Cerebellar nuclear complex (tissue), 1 donor: ENCODE measurements around the gene KDM1A.
A peak's percentile ranks its signal among the peaks of the same experiment; 100 is the strongest.
"Not testable (repeated sequence)": the region's sequence is repeated elsewhere in the genome, so short reads cannot be mapped to it uniquely, and the experiment has no call there.

ENCODE experiments used
- DNase-seq, 2 experiments: peaks; one replicate each; lab custom pipeline; 2025; lab: John Stamatoyannopoulos, UW

Gene KDM1A

DNA sequence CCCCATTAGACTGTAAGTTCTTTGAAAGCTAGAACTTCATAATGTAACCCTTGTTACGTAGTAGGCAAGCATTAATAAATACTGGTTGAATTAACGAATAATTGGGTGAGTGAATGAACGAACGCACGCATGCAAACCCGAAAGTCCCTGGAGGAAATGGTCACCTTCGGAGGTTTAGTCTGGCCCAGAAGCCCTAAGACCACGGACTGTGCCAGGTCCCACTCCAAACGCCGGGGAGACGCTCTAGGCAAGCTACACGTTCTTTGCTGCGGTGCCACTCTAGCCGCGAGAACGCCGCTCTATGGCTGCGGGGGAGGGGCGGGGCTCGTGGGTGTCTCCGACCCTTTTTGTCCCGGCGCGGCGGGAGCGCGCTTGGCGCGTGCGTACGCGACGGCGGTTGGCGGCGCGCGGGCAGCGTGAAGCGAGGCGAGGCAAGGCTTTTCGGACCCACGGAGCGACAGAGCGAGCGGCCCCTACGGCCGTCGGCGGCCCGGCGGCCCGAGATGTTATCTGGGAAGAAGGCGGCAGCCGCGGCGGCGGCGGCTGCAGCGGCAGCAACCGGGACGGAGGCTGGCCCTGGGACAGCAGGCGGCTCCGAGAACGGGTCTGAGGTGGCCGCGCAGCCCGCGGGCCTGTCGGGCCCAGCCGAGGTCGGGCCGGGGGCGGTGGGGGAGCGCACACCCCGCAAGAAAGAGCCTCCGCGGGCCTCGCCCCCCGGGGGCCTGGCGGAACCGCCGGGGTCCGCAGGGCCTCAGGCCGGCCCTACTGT, at the start of gene KDM1A:
Gene KDM1A, plus strand, starts transcription at position 375 of the 769 bp plus-strand sequence. Its CDS starts 129 bp downstream, at position 504.
- DNase-seq = peak; percentile 86 to 90

DNA sequence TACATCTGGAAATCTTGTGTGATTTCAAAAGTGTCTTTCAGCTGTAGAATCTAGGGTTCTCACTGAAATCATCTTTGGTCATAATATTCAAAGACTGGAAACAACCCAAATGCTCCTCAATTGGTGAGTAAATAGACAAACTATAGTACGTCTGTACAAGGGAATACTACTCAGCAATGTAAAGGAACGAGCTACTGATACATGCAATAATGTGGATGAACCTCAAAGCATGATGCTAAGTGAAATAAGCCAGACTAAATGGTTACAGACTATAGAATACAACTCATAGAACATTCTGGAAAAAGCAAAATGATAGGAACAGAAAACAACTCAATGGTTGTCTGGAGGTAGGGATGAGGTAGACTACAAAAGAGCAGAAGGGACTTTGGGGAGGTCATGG, 49.2 kb upstream of the KDM1A start:
- no peak for DNase-seq

DNA sequence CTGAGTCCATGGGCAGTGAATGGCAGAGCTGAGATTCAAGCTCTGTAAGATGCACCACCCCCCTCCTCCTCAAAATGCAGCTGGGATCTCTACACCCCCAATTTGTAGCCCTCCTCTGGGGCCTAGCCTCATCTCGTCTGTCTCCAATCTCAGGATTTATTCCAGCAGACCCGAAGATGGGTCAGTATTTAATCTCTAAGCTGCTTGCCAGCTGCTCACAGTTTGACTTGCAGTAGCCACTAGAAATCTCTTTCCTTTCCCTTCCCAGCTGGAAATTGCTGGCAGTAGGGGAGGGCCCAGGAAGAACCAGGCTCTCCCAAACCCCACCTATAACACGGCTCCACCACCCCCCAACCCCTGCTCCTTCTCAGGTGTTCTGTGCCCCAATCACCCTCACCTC, 48.1 kb upstream of the KDM1A start:
- no peak for DNase-seq

DNA sequence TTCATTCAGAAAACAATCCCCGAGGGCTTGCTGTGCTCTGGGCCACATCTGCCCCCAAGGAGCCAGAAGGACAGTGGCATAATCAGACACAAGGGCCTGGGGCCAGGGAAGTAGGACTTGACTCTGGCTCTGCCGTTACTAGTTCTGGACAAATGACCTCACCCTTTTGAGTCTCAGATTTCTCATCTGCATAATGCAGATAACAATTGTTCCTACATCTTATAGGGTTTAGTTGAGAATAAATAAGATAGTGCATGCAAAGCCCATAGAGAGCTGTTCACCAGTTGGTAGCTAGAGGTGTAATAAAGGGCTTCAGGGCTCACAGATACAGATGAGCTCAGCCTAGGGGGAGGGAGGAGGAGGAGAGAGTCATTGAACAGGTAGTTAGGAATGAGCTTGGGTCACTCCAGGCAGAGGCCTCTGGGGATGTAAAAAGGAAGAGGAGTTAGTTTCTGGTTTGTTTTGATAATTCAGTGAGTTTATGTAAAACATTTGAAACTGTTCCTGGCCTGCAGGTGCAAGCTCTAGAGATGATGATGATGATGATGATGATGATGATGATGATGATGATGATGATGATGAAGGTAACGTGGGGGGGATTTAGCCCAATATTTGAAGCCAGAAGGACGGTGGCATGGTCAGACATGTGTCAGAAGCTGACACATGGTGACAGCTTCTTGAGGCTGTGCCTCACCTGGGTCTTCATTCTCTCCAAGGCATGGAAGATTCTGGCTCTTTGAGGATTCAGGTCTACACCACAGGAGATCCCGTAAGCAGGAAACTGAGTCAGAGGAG, 47.5 kb upstream of the KDM1A start:
- DNase-seq = no peak

DNA sequence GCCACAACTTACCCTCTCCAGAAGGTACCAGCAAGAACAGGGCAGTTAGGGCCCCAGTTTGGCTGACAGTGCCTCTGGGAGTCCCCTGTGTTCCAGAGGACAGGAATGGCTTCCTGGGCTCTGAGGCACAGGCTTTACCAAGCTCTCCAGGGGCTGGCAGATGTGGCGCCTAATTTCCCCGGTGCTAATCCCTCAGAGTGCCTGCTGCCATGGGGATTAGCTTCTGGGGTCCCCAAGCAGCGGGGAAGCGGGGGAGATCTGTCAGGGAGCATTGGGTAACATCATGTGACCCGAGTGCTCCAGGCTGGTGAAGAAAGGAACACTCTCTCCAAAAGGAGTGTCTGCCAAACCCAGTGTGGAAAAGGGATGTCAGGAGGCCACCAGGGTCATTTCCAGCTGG, 46.5 kb upstream of the KDM1A start, which contains the start of gene LACTBL1:
Gene LACTBL1, minus strand, starts transcription at position 107 of the 400 bp plus-strand sequence. CDS start 550 bp downstream, outside the sequence.
- DNase-seq = no peak

DNA sequence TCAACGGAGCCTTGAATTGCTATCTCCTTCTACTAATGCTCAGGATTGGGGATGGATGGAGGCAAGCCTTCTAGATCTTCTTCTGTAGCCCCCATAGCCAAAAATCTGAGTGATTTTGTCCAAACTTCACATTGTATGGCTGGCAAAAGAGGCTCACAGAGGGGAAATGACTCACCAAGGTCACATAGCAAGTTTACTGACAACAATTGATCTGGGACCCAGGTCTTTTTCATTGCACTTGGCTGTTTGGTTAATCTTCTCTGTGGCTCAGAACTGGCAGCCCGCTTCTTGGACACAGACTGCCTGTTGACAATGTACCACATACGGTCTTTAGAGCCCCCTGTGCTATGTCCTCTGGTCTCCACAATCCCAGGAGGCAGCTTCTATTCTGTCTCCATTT, 43.6 kb upstream of the KDM1A start:
- DNase-seq = no peak

DNA sequence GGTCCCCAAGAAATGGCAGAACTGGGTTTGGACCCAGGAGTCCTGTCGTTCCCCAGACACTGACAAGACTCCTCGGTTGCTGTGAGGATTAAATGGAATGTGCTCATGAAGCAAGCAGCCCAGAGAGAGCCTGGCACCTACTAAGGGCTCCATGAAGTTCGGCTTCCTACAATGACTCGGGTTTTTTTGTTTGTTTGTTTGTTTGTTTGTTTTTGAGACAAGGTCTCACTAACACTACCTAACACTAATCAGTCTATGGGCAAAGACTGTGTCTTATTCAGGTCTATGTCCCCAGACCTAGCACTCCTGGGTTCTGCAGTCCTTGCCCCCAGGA, 43.2 kb upstream of the KDM1A start:
- no peak for DNase-seq

DNA sequence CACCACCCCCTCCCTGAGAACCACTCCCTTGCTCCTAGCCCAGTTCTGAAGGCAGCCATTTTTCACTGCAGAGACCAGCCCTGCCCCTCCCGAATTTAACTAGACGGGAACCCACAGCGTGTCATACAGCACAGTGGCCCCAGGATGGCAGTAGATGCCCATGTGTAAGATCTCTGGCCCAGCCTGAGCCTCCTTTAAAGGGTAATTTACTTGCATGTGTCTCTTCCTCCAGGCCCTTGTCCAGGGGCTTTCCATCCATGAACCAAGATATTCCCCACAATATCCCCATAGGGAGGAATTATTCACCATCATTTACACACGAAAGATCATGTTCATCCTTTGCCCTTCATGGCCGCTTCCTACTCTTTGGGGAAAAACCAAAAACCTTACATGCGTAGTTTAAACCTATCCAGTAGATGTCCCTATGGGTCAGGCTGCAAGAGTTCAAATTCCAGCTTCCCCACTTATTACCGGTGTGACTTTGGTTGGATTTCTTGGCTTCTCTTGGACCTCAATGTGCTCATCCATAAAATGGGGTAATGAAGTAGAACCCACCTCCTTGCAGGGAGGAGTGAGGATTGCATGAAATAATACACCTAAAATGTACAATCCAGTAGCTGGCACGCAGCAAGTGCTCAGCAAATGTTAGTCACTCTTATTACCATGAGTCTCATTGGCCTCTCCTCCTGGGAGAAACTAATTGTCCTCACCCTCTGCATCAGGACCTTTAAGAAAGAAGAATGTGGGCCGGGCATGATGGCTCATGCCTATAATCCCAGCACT, 42.6 kb upstream of the KDM1A start:
- DNase-seq = no peak

DNA sequence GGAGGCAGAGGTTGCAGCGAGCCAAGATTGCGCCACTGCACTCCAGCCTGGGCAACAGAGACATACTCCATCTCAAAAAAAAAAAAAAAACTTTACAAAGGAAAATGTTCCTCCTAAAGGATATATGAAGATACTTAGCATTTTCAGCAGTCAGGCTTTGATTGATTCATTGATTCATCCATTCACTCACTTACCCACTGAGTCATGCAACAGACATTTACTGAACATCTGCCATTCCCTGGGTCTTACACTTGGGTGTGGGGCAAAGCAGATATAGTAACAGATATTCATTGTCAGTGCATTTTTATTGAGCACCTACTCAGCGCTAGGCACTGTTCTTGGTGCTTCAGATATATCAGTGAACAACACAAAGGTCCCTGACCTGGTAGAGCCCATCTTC, 41.0 kb upstream of the KDM1A start:
- DNase-seq = no peak

DNA sequence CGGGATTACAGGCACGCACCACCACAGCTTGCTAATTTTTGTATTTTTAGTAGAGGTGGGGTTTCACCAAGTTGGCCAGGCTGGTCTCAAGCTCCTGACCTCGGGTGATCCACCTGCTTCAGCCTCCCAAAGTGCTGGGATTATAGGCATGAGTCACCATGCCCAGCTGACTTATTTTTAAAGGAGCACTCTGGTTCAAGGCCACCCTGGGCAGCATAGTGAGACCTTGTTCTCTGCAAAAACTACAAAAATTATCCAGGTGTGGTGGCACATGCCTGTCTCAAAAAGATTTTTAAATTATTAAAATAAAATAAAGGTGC, 38.8 kb upstream of the KDM1A start:
- DNase-seq = not testable (repeated sequence)

DNA sequence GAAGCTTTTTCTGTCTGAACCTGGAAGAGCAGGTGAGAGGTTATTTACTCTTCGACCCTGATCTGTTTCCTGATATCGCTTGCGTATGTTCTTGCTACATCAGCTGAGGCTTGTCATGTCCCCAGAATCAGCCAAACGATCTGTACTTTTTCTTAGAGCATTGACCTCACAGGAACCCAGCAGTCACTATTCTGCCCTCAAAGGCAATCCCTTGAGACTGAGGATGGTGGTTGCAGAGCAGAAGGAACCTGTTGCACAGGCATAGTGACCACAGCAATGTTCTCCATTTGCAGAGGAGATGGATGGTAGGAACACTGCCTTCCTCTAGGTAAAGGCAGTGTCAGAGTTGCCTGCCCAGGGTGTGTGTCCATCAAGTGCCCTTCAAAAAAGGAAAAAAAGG, 35.3 kb upstream of the KDM1A start:
- no peak for DNase-seq

DNA sequence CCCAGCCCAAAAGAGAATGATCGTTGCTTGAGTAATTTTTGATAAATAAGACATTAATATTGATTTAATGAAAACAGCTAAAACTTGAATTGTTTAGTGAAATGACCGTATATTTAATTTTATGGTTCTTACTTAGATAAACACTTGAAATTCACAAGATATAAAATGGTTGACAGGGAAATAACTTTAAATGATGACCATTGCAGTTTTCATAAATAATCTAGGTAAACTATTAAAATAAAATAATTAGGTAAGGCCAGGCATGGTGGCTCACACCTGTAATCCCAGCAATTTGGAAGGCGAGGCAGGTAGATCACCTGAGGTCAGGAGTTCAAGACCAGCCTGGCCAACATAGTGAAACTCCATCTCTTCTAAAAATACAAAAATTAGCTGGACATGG, 26.9 kb upstream of the KDM1A start:
- DNase-seq = not testable (repeated sequence)

DNA sequence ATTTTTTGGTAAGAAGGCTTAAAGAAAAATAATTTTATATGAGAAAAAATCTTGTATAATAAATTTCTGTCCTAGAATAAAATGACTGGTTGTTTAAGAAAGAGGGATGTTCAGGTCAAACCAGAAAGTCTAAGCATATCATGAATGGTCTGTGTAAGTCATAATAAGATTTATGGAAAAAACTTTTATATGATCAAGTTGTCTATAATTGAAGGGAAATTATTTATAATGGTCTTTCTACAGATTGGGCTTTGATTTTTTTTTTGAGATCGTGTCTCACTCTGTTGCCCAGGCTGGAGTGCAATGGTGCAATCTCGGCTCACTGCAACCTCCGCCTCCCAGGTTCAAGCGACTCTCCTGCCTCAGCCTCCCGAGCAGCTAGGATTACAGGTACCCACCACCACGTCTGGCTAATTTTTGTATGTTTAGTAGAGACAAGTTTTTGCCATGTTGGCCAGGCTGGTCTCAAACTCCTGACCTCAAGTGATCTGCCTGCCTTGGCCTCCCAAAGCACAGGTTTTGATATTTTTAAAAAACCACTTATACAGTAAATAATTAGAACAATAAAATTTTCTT, 26.0 kb upstream of the KDM1A start:
- not testable (repeated sequence) for DNase-seq

DNA sequence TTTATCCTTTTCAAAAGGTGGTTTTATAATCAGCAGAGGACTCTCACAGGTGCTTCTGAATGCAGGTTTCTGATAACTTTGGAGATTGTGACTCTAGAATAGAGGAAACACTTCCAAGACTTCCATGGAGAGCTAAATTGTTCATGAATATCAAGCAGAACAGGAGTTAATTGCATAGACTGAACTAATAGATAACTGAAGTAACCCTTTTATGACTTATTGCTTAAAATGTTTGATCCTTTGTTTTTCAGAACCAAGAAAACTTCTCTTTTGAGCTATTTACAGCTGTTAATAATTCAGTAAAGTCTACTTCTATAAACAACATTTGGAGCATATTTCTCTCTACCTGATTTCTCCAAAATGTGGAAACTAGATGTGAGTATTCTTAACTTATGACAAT, 23.5 kb upstream of the KDM1A start:
- no peak for DNase-seq

DNA sequence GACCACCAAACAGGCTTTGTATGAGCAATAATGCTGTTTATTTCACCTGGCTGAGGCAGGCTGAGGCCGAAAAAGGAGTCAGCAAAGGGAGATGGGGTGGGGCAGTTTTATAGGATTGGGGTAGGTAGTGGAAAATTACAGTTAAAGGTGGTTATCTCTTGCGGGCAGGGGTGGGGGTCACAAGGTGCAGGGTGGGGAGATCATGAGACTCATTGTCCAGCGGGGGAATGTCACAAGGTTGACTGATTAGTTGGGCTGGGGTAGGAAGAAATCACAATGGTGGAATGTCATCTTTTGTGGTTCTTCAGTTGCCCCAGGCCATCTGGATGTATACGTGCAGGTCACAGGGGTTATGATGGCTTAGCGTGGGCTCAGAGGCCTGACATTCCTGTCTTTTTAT, 21.7 kb upstream of the KDM1A start:
- not testable (repeated sequence) for DNase-seq

DNA sequence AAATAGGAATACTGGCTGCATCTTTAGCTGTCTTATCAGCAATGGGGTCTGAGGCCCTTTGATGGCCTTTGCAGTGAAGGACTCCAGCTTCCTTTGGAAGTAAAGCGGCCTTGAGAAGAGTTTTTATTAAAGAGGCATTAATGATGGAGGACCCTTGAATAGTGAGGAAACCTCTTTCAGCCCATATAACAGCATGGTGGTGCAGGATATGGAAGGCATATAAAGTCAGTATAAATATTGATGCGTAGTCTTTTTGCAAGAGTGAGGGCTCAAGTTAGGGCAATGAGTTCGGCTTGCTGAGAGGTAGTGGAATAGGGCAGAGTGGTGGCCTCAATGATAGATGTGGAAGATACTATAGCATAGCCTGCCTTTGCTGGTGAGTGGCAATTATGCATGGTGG, 19.1 kb upstream of the KDM1A start:
- not testable (repeated sequence) for DNase-seq

DNA sequence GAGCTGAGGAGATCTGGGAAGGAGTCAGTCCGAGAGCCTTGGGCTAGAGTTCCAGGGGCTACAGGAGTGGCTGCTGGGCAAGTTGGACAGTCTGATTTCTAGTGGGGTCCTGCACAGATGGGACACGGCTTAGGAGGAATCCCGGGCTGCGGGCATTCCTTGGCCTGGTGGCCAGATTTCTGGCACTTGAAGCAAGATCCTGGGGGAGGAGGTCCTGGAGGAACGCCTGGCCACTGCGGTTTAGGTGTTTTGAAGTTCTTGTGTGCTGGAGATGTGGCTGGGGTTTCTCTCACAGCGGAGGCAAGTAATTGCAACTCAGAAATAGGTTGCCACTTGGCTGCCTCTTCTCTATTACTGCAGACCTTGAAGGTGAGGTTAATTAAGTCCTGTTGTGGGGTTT, 17.1 kb upstream of the KDM1A start:
- not testable (repeated sequence) for DNase-seq

DNA sequence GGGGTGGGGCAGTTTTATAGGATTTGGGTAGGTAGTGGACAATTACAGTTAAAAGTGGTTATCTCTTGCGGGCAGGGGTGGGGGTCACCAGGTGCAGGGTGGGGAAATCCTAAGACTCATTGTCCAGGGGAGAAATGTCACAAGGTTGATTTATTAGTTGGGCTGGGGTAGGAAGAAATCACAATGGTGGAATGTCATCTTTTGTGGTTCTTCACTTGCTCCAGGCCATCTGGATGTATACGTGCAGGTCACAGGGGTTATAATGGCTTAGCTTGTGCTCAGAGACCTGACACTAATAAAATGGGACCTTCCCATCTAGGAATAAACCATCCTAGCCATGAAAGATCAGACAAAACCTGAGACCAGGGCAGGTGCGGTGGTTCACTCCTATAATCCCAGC, 15.2 kb upstream of the KDM1A start:
- no peak for DNase-seq

DNA sequence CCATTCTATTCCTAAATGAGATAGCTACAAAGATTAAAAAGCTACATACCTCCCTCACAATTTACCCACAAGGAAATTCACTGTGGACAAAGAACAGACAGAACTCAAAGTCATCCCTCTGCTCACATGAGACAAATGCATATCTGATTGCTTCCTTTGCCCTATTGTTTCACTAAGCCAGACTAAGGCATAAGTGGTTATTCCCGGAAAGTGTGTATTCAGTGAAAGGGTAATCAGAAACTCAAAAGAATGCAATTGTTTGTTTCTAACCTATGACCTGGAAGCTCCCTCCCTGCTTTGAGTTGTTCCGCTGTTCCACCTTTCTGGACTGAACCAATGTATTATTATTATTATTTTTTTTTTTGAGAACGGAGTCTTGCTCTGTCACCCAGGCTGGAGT, 14.5 kb upstream of the KDM1A start:
- DNase-seq = not testable (repeated sequence)

DNA sequence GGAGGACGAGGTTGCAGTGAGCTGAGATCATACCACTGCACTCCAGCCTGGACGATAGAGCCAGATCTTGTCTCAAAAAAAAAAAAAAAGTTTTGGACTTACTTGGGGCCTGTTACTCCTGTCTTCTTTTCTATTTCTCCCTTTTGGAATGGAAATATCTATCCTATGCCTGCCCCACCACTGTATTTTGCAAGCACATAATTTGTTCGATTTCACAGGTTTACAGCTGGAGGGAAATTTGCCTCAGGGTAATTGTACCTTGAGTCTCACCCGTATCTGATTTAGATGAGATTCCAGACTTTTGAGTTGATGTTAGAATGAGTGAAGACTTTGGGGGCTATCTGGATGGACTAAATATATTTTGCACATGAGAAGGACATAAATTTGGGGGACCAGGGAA, 12.2 kb upstream of the KDM1A start:
- no peak for DNase-seq

DNA sequence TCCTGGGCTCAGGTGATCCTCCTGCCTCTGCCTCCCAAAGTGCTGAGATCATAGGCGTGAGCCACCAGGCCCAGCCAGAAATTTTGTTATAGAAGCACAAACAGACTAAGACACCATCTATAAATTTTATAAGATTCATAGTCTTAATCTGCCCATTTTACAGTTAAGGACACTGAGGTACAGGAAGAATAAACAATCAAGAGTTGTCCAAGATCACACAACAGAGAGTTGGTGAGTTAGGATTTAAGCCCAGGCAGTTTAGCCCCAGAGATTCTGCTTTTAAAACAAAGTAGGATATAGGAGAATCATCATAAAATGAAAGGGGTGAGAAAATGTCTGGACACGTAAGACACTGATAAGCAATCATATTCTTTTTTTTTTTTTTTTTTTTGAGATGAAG, 10.4 kb upstream of the KDM1A start:
- DNase-seq = no peak

DNA sequence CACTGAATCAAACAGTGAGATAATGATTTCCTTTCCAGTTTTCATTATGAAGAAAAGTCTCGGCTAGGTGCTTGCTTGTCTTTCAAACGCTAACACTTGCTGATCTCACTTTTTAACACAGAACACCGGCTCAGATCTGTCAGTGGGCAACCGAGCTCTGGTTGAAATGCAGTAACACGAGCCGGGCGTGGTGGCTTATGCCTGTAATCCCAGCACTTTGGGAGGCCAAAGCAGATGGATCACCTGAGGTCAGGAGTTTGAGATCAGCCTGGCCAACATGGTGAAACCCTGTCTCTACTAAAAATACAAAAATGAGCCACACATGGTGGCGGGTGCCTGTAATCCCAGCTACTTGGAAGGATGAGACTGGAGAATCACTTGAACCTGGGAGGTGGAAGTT, 9.2 kb upstream of the KDM1A start:
- not testable (repeated sequence) for DNase-seq
